ENCODE data around the gene CCDC192. TPM values are rescaled to one million over a fixed set of nuclear protein-coding genes. Genes with fewer than 3 reads are reported as not detected.
A peak's percentile ranks its signal among the peaks of the same experiment; 100 is the strongest.

The CCDC192 gene
- total RNA-seq, 2 donors from 2014 or later: not detected

DNA sequence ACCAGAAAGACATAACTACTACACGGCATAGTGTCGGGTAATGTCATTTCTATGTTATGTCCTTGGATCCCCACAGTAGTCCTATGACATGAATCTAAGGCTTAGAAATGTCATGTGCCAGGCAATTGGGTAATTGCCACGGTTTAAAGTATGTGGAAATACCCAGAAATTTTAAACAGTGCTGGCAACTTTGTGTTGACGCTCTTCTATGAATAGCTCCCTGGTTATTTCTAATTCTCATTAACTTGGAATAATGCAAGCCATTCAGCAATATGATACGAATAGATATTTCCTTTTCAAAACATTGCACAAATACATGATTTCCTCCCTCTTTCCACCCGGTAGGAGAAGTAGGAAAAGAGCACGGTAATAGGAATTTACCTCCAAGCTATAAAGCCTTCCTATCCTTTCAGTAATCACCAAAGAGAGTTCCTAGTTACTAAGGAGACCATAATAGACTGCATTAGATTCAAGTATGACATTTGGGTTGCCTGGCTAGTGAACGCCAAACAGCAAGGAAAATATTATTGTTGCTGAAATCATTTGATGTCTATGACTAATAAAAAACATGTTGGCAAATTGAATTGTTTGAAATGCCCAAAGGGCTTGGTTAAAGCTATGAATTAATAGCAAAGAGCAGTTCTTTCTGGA is 168.4 kb downstream of the CCDC192 start:
- TF ChIP-seq, protein P1, sequence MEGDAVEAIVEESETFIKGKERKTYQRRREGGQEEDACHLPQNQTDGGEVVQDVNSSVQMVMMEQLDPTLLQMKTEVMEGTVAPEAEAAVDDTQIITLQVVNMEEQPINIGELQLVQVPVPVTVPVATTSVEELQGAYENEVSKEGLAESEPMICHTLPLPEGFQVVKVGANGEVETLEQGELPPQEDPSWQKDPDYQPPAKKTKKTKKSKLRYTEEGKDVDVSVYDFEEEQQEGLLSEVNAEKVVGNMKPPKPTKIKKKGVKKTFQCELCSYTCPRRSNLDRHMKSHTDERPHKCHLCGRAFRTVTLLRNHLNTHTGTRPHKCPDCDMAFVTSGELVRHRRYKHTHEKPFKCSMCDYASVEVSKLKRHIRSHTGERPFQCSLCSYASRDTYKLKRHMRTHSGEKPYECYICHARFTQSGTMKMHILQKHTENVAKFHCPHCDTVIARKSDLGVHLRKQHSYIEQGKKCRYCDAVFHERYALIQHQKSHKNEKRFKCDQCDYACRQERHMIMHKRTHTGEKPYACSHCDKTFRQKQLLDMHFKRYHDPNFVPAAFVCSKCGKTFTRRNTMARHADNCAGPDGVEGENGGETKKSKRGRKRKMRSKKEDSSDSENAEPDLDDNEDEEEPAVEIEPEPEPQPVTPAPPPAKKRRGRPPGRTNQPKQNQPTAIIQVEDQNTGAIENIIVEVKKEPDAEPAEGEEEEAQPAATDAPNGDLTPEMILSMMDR (IDR thresholded peaks at IDR 0.05): no peak
- H3K4me1 ChIP-seq (ENCODE audit: control insufficient read depth in 1 of 2, low read depth in 2 of 2): peaks cover 14 to 28% of the 10 kb centered on the region in 2 donors

DNA sequence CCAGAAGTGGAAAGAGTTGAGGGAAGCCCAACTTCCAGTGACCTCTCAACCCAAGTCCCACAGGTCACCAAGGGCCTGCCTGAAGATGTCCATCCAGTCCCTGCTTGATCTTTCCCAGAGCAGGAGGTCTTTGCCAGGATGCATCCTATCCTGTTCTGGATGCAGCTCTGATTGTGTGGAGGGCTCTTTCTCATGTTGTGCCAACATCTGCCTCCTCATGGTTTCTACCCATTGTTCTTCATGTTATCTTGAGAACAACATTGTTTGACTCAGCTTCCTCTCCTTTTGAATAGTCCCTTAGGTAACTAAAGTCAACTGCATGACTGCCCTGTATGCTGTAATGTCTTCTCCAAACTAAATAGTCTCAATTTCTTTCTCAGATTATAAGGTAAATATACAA is 169.3 kb downstream of the CCDC192 start:
- no peak overlapping the region for H3K4me3 ChIP-seq
- DNase-seq (ENCODE audit: low spot score): no peak
- no peaks in the 10 kb centered on the region for H3K27me3 ChIP-seq (replicated peaks; ENCODE audit: insufficient read depth)
- H3K27ac ChIP-seq: peak overlapping the region in 1 of 2 donors; percentile 69
- no peaks in the 10 kb centered on the region for H3K9me3 ChIP-seq
- no peak for ATAC-seq (ENCODE audit: insufficient number of reproducible peaks, low FRiP score, low read depth)
- H3K36me3 ChIP-seq: no peaks in the 10 kb centered on the region
- H3K4me1 ChIP-seq (ENCODE audit: control insufficient read depth in 1 of 2, low read depth in 2 of 2): peaks cover 14 to 28% of the 10 kb centered on the region in 2 donors
- TF ChIP-seq, protein P1 (IDR thresholded peaks at IDR 0.05): no peak

More for the DNA sequence above, 168.4 kb downstream of the CCDC192 start:
- Histone ChIP-seq H3K27me3 (replicated peaks; ENCODE audit: insufficient read depth) (no peaks in the 10 kb centered on the region), H3K27ac (peak overlapping the region; percentile 45 to 69), H3K36me3 (no peaks in the 10 kb centered on the region), H3K4me3 (peak overlapping the region; percentile 19), H3K9me3 (no peaks in the 10 kb centered on the region)
- no peak for DNase-seq (ENCODE audit: low spot score)
- no peak for ATAC-seq (ENCODE audit: insufficient number of reproducible peaks, low FRiP score, low read depth)

DNA sequence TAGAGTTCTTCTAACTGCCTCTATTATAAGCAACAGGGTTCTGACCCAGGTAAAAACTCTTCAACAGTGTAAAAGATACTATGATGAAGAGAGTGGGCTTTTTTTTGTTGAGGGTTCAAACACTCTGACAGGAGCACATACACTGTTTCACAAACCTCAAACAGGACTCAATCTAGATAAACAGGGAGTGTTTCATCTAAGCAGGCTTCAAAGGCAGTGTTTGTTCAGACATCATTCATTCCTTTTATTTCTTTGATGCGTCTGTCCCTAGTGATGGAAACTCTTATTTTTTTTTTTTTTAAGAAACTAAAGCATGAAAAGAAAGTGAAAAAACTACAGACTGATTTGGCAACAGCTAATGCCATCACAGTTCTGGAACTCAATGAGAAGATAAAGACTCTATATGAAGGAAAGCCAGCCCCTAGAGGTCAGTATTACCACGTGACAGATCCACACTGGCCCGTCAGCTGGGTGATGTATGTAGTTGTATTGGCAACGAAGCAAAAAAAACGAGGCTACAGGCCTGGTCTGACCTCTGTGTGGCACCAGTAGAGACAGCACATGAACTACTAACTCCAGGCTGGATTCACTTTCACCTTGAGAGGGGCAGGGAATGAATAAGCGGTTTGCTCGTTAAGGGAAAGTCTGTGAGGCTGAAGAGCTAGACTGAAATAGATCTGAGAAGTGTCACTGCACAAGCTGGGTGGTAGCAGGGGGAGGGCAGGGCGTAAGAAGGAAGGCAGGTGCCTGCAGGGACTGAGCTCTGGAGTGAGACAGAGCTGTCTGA is 172.2 kb downstream of the CCDC192 start:
- no peak for DNase-seq (ENCODE audit: low spot score)
- Histone ChIP-seq H3K36me3 (no peaks in the 10 kb centered on the region), H3K4me1 (ENCODE audit: control insufficient read depth in 1 of 2, low read depth in 2 of 2) (peaks cover 14 to 28% of the 10 kb centered on the region in 2 donors), H3K27ac (no peak overlapping the region), H3K4me3 (no peak overlapping the region), H3K27me3 (replicated peaks; ENCODE audit: insufficient read depth) (no peaks in the 10 kb centered on the region), H3K9me3 (no peaks in the 10 kb centered on the region)
- no peak for ATAC-seq (ENCODE audit: insufficient number of reproducible peaks, low FRiP score, low read depth)
- TF ChIP-seq, protein P1 (IDR thresholded peaks at IDR 0.05): no peak

DNA sequence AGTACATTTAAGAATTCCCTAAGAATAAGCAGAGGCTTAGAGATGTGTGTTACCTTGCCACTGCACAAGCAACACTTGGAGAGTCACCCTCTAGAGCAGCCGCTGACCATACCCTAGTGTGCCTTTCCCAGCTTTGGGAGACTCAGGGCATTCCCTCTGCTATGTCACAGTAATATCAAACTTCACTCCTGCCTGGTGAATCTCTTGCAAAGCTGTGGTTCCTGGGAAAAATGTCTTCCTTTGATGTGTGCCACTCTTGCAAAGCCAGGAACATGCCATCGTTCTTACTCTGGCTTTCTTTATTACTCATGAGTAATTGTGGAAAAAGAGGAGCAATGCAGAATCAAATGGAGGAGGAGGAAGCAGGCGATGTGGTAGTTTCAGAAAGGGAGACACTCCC is 173.2 kb downstream of the CCDC192 start:
- no peak overlapping the region for H3K4me3 ChIP-seq
- H3K27me3 ChIP-seq (replicated peaks; ENCODE audit: insufficient read depth): no peaks in the 10 kb centered on the region
- H3K9me3 ChIP-seq: no peaks in the 10 kb centered on the region
- DNase-seq (ENCODE audit: low spot score): no peak
- TF ChIP-seq, protein P1 (IDR thresholded peaks at IDR 0.05): no peak
- H3K36me3 ChIP-seq: no peaks in the 10 kb centered on the region
- no peak for ATAC-seq (ENCODE audit: insufficient number of reproducible peaks, low FRiP score, low read depth)
- no peak overlapping the region for H3K27ac ChIP-seq
- peaks cover 8 to 20% of the 10 kb centered on the region in 2 donors for H3K4me1 ChIP-seq (ENCODE audit: control insufficient read depth in 1 of 2, low read depth in 2 of 2)

DNA sequence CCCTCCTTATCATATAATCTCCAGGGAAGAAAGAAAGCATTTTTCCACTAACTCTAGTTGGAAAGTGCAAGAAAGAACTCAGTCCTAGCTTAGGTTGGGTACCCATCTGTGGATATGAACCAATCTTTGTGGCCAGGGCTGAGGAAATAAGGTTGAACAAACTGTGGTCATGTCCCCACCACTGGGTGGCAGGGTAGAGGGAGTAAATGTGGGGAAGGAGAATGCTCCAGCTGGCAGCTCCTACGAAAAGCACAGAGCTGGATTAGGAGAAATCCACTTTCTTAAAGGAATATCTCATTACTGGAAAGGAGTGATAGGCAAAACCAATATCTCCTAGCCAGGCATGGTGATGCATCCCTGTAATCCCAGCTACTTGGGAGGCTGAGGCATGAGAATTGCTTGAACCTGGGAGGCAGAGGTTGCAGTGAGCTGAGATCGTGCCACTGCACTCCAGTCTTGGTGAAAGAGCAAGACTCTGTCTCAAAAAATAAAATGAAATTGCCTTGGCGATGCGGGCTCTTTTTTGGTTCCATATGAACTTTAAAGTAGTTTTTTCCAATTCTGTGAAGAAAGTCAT is 175.1 kb downstream of the CCDC192 start:
- H3K27ac ChIP-seq: no peak overlapping the region
- H3K36me3 ChIP-seq: no peaks in the 10 kb centered on the region
- H3K9me3 ChIP-seq: no peaks in the 10 kb centered on the region
- ATAC-seq (ENCODE audit: insufficient number of reproducible peaks, low FRiP score, low read depth): no peak
- DNase-seq (ENCODE audit: low spot score): no peak
- H3K27me3 ChIP-seq (replicated peaks; ENCODE audit: insufficient read depth): no peaks in the 10 kb centered on the region
- peaks cover 0 to 10% of the 10 kb centered on the region in 2 donors for H3K4me1 ChIP-seq (ENCODE audit: control insufficient read depth in 1 of 2, low read depth in 2 of 2)
- TF ChIP-seq, protein P1 (IDR thresholded peaks at IDR 0.05): no peak
- no peak overlapping the region for H3K4me3 ChIP-seq
